Stomach smooth muscle (tissue), 2 donors: ENCODE measurements around the gene CNP.
"Not testable (repeated sequence)": the region's sequence is repeated elsewhere in the genome, so short reads cannot be mapped to it uniquely, and the experiment has no call there.

ENCODE experiments used
- H3K27ac ChIP-seq: one replicate; pipeline ENCODE4 v1.7.0; 2013; ENCODE audit warnings: mild to moderate bottlenecking, low read length, inconsistent platforms
- H3K27me3 ChIP-seq, 2 donors: one replicate each; pipeline ENCODE4 v1.7.0; 2013; ENCODE audit warnings: low read length in 2 of 2; ENCODE audit not compliant: insufficient read depth in 2 of 2, control insufficient read depth in 1 of 2
- H3K36me3 ChIP-seq, 2 donors: one replicate each; pipeline ENCODE4 v1.7.0; 2013; ENCODE audit warnings: low read length in 2 of 2; ENCODE audit not compliant: control insufficient read depth in 2 of 2, insufficient read depth in 2 of 2
- H3K4me1 ChIP-seq: one replicate; pipeline ENCODE4 v1.7.0; 2013; ENCODE audit warnings: low read length; ENCODE audit not compliant: control insufficient read depth, insufficient read depth
- H3K4me3 ChIP-seq, 2 donors: one replicate each; pipeline ENCODE4 v1.7.0; 2013; ENCODE audit warnings: low read length in 2 of 2
- H3K9ac ChIP-seq, 2 donors: one replicate each; pipeline ENCODE4 v1.7.0; 2013; ENCODE audit warnings: low read length in 2 of 2, mild to moderate bottlenecking in 1 of 2
- H3K9me3 ChIP-seq, 2 donors: one replicate each; pipeline ENCODE4 v1.7.0; 2013; ENCODE audit warnings: low read length in 2 of 2; ENCODE audit not compliant: control insufficient read depth in 2 of 2
- donor health status: healthy.
- donor health status: Pancreatic carcinoma.

Gene CNP

DNA sequence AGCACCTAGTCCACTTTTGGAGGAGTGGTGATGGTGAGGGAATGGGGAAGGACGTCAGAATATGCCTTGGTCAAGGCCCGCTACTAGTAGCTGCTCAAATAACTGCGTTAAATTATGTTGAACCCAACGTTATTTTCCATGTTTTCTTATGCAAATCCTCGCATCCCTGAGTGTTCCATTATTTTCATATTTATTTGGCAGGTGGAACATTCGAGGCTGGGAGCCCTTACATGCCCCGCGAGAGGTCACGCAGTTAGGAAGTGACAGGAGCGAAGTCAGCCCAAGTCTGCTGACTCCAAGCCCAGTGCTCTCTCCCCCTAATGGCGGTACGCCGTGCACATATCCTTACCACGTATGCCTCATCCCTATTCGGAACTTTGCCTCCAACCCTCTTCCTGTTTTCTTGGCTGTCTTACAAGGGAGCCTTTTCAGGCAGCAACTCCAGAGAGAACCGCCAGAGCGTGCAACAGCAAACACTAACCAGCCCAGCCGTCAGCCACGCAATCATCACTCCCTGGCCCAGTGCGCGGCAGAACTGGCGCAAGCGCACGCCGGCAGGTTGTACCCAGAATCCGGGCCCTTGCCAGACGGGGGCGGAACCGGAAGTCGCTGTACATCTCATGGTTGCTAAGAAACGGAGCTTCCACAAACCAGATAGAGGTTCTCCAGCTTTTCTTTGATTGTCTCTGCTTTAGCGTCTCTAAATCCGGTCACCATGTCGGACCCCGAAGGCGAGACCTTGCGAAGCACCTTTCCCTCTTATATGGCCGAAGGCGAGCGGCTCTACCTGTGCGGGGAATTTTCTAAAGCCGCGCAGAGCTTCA, 36.4 kb upstream of the CNP start, which contains the start of gene ODAD4:
Gene ODAD4, plus strand, starts transcription at position 609 of the 824 bp plus-strand sequence. Its CDS starts 107 bp downstream, at position 716.
- Histone ChIP-seq H3K9me3 (no peaks in the 10 kb centered on the region), H3K9ac (peak within 1 kb of the TSS; percentile 77 to 95), H3K4me1 (peaks cover 13% of the 10 kb centered on the region), H3K27me3 (no peaks in the 10 kb centered on the region), H3K4me3 (peak within 1 kb of the TSS; percentile 89 to 92), H3K36me3 (peaks cover 0 to 2% of the 10 kb centered on the region in 2 donors), H3K27ac (peak within 1 kb of the TSS; percentile 89)

DNA sequence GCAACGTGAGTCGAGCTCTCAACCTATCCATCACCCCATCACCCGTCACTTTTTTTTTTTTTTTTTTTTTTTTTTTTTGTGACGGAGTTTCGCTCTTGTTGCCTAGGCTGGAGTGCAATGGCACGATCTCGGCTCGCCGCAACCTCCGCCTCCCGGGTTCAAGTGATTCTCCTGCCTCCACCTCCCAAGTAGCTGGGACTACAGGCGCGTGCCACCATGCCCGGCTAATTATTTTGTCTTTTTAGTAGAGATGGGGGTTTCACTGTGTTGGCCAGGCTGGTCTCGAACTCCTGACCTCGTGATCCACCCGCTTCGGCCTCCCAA, 35.8 kb upstream of the CNP start:
- H3K36me3 ChIP-seq, H3K9me3 ChIP-seq, H3K27me3 ChIP-seq: not testable (repeated sequence)
- Histone ChIP-seq H3K4me1 (peaks cover 13% of the 10 kb centered on the region), H3K27ac (peak overlapping the region; percentile 89), H3K4me3 (peak overlapping the region; percentile 89 to 92), H3K9ac (peak overlapping the region in 1 of 2 donors; percentile 64)

DNA sequence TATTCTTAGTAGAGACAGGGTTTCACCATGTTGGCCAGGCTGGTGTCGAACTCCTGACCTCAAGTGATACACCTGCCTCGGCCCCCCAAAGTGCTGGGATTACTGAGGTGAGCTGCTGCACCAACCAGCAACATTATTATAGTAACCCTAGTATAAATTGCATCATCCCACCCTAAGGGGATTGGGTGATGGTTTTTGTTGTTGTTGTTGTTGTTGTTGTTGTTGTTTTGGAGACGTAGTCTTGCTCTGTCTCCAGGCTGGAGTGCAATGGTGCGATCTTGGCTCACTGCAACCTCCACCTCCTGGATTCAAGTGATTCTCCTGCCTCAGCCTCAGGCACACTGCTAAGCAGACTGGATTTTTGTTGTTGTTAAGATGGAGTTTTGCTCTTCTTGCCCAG, 34.9 kb upstream of the CNP start:
- H3K27me3 ChIP-seq, H3K36me3 ChIP-seq, H3K9me3 ChIP-seq, H3K4me3 ChIP-seq, H3K9ac ChIP-seq, H3K27ac ChIP-seq: not testable (repeated sequence)
- H3K4me1 ChIP-seq, result peaks cover 13% of the 10 kb centered on the region

DNA sequence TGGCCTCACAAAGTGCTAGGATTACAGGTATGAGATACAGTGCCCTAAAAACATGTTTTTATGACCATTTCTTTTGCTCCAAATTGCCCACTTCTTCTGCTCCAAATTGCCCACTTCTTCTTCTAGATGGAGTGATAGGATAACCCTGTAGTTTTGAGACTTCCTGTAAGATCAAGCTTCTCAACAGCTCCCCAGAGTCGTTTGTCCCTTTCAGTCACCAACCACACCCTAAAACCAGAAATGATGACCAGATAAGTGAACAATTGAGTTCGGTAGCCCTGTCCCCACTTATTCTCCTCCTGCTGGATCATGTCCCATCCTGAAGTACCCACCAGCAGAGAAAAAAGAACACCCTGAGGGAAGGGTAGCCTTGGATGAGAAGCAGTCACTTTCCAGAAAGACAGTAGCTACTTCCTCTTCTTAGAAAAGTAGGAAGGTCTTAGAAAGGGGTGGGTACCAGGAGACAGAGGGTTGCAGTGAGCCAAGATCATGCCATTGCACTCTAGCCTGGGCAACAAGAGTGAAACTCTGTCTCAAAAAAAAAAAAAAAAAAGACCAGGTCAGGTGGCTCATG, 33.7 kb upstream of the CNP start:
- Histone ChIP-seq H3K36me3 (peaks cover 3 to 11% of the 10 kb centered on the region in 2 donors), H3K27me3 (no peaks in the 10 kb centered on the region), H3K9ac (no peak overlapping the region), H3K9me3 (no peaks in the 10 kb centered on the region), H3K27ac (no peak overlapping the region), H3K4me1 (peaks cover 13% of the 10 kb centered on the region), H3K4me3 (no peak overlapping the region)

DNA sequence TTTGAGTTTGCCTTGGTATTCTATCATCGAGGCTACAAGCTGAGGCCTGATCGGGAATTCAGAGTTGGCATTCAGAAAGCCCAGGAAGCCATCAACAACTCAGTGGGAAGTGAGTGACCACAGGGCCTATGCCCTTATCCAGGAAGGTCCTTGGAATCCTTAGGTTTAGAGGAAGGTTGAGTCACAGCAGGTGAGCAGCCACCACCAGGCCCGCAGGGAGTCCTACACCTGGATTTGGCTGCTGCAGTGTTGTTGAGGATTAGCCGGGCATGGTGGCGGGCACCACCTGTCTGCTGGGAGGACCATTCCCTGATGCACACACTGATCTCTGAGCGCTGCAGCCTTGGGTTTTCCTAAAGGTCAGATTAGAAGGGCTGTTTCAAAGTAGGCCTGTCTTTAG, 31.0 kb upstream of the CNP start:
- Histone ChIP-seq H3K27ac (no peak overlapping the region), H3K4me1 (peaks cover 3% of the 10 kb centered on the region), H3K27me3 (no peaks in the 10 kb centered on the region), H3K36me3 (peaks cover 3 to 11% of the 10 kb centered on the region in 2 donors), H3K9ac (no peak overlapping the region), H3K4me3 (no peak overlapping the region), H3K9me3 (no peaks in the 10 kb centered on the region)

DNA sequence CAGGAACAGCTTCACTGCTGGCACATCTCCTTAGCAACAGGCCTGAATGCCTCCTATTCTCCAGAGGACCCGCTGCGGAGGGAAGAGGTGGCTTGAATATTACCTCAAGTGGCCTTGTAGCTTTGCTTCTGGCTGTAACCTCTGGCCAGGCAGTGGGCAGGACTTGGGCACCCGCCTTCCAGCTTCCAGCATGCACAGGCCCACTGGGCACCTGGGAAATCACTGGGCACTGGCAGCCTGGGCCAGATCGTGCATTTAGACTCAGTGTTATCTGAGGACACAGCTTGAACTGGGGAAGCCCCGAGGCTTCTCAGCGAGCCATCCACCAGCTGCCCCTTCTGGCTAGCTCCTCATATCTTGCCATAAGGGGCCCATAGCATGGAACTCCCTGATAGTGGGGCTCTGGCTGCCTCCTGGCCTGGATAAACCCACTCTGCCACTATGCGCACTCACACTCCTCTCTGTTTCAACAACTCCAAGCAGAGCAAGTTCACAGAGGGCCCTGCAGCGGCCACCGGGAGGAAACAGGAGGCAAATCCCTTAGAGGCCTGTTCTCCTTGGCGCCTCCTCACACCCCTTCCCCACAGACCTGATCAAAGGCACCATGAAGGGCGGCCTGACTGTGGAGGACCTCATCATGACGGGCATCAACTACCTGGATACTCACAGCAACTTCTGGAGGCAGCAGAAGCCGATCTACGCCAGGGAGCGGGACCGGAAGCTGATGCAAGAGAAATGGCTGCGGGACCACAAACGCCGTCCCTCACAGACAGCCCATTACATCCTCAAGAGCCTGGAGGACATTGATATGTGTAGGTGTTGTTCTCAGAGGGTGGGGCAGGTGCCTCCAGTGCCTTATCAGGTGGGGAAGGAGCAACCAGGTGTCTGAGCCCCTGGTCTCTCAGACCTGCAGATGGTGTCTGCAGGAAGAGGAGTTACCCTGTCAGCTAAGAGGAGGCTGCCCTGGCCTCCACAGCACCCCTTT, 28.3 kb upstream of the CNP start:
- Histone ChIP-seq H3K27ac (no peak overlapping the region), H3K4me3 (no peak overlapping the region), H3K36me3 (peaks cover 3 to 11% of the 10 kb centered on the region in 2 donors), H3K9me3 (no peaks in the 10 kb centered on the region), H3K9ac (no peak overlapping the region), H3K4me1 (no peaks in the 10 kb centered on the region), H3K27me3 (no peaks in the 10 kb centered on the region)

DNA sequence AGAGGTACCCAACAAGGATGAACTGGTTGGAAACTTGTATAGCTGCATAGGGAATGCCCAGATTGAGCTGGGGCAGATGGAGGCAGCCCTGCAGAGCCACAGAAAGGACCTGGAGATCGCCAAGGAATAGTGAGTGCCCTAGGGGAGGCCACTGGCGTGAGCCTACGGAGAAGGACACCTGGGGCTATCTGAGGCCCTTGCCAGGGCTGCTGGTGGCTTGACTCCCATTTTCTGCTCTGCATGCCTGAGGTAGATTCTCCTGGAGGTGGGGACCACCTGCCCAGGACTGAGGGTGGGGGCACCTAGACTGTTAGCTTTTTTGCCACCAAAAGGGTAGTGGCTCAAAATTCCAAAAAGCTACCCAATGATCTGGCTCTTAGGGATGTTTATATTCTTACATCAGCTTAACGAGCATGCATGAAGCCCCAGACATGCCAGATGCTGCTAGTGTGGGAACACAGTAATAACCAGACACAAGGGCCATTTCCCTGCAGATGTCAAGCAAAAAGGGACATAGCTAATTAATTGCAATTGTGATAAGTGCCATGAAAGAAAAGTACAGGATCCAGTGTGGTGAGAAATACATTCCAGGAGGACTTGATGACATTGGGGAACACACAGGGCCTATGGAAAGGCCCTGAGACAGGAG, 27.4 kb upstream of the CNP start:
- no peak overlapping the region for H3K27ac ChIP-seq
- H3K27me3 ChIP-seq, result no peaks in the 10 kb centered on the region
- no peaks in the 10 kb centered on the region for H3K4me1 ChIP-seq
- no peaks in the 10 kb centered on the region for H3K9me3 ChIP-seq
- H3K9ac ChIP-seq, result no peak overlapping the region
- H3K4me3 ChIP-seq, result no peak overlapping the region
- H3K36me3 ChIP-seq, result peaks cover 3 to 11% of the 10 kb centered on the region in 2 donors

DNA sequence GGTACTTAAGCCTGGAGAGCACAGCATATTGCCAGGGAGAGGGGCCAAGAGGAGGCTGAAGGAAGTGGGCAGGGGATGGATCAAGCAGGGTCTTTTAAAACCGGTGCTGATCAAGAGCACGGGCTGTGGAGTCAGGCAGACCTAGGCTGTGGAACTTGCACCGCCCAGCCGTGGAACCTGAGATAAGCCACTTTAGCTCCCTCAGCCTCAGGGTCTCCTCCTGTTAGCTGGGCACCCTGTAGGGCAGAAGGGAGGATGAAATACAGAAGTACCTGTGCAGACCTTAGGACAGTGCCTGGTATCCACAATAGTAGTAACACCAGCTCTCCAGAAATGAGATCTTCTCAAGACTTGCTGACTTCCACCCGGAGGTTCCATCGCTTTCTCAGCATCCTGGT, 26.9 kb upstream of the CNP start:
- Histone ChIP-seq H3K36me3 (peaks cover 3 to 11% of the 10 kb centered on the region in 2 donors), H3K4me1 (no peaks in the 10 kb centered on the region), H3K27me3 (no peaks in the 10 kb centered on the region), H3K9me3 (no peaks in the 10 kb centered on the region), H3K4me3 (no peak overlapping the region), H3K9ac (no peak overlapping the region), H3K27ac (no peak overlapping the region)

DNA sequence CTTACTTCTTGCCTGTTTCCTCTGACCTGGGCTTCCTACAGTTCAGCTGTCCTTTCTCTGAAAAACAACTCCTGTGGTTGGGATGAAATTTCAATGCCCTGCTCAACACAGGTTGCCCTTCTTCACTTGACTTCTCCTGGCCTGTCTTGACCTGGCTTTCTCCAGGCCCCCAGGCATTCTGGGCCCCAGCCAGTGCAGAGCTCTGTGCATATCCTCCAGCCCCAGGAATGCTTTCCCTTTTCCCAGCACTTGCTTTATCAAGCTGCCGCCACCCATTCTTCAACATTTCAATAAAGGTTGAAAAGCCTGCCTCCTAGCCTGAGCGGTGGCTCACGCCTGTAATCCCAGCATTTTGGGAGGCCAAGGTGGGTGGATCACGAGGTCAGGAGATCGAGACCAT, 25.4 kb upstream of the CNP start:
- Histone ChIP-seq H3K4me1 (no peaks in the 10 kb centered on the region), H3K9ac (no peak overlapping the region), H3K27me3 (no peaks in the 10 kb centered on the region), H3K36me3 (peaks cover 0 to 5% of the 10 kb centered on the region in 2 donors), H3K27ac (no peak overlapping the region), H3K9me3 (no peaks in the 10 kb centered on the region), H3K4me3 (no peak overlapping the region)

DNA sequence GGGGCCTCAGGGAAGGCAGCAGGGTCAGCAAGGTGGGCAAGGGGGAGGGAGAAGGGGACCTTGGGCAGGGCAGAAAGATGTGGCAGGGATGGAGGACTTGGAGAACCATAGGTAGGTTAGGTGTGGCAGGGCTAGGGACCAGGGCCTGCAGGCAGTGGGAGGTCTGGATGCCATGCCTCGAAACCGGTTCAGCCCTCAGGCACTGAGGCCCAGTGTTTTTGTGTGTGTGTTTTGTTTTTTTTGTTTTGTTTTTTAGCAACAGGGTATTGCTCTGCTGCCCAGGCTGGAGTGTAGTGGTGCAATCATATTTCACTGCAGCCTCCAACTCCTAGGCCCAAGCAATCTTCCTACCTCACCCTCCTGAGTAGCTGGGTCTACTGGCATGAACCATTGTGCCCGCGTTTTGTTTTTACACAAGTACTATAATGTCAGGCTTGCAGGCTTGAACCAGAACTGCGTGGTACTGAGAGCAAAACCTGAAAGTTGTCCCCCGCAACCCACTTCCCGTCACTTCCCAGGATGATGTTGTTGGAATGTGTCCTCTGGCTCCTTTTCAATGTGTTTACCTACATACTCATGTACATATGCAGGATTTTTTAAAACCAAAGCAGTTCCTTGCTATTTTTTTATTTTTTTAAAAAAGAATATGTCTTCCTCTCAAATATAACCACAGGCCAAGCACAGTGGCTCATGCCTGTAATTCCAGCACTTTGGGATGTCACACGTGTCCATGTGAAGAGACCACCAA, 23.8 kb upstream of the CNP start:
- no peaks in the 10 kb centered on the region for H3K4me1 ChIP-seq
- no peak overlapping the region for H3K27ac ChIP-seq
- H3K9ac ChIP-seq, result no peak overlapping the region
- H3K4me3 ChIP-seq, result no peak overlapping the region
- no peaks in the 10 kb centered on the region for H3K9me3 ChIP-seq
- no peaks in the 10 kb centered on the region for H3K27me3 ChIP-seq
- H3K36me3 ChIP-seq, result no peaks in the 10 kb centered on the region
